ENCODE measurements around the gene GTF3C1. TPM values are rescaled to one million over a fixed set of nuclear protein-coding genes. Genes with fewer than 3 reads are reported as not detected.

Gene GTF3C1
- total RNA-seq, 4 donors from 2014 or later = 29.4 to 52.7 (median 44.4) TPM

- no peak for TF ChIP-seq CTCF (IDR thresholded peaks at IDR 0.05; ENCODE audit: low read depth)
Measured at GRCh38 chr16:27518226-27518625, 31.5 kb downstream of the GTF3C1 start.

DNA sequence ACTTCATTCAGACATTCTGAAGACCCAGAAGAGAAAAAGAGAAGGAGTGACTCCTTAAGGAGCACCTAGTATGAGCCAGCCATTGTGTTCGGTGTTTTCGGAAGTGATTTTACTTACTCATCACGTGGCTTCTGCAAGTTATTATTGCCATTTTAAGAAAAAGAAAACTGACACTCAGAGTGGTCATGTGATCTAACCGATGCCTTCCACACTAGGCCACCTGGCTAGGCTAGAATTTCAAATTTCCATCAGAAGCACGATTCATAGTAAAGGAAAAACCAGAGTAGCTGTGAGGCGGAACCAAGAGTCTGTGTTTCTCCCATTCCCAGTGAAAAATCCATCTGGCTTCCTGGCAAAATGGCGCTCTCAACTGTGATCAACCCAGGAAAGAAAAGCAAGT is 32.0 kb downstream of the GTF3C1 start:
- TF ChIP-seq CTCF (IDR thresholded peaks at IDR 0.05; ENCODE audit: low read depth) = no peak

- no peak for TF ChIP-seq CTCF (IDR thresholded peaks at IDR 0.05; ENCODE audit: low read depth)
Measured at GRCh38 chr16:27516365-27516764, 33.3 kb downstream of the GTF3C1 start.

DNA sequence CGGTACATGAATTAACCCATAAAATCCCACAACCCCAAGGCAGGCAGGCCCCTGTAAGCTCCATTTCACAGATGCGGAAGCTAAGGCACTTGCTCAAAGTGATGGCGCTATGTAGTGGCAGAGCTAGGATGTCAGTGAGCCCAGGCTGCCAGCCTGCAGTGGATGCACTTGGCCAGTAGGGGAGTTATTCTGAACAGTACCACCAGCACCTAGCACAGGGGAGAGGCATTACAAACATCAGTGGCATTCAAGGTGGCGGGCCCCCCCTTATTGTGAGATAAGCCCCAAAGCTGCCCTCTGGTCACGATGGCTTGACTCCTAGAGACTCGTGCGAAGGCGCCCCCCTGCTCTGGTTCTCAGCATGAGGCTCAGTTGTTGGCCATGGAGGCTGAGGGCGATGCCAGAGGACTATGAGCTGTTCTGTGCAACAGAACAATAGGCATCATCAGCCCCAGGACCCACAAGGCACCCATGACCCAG is 33.8 kb downstream of the GTF3C1 start:
- TF ChIP-seq CTCF (IDR thresholded peaks at IDR 0.05; ENCODE audit: low read depth) = no peak

- TF ChIP-seq CTCF (IDR thresholded peaks at IDR 0.05; ENCODE audit: low read depth) = no peak
Measured at GRCh38 chr16:27514806-27515205, 34.9 kb downstream of the GTF3C1 start.

DNA sequence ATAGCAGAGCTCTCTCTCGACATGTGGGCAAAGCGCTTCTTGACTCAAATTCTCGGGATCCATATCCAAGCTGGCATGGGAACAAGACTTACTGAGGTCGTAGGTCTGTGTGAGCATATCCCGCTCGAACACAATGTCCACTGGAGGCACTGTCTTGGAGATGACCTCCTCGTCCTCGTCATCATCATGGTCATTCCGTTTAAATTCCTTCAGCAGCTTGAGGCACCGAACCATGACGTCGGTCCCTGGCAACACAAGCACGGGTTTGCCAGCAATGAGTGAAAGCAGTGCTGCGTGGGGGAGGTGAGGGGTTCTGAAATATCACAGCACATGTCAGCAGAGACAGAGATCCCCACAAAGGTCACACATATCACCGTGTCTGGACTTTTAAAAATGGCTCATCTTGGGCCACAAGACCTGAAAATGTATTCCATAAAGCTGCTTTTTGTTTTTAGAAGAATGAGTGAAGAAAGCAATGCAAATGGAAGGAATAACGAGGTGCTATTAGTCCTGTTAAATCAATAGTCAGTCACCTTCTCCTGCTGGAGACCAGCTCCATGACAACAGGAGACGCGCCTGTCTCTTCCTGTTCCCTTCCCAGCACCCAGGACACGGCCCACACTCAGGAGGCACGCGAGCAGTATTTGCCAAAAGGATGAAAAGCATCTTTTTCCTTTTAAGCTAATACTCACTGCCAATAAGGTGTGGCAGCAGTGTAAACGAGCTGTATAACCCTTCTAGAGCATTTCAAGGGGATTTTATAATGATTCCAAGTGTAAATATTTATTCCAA is 37.9 kb downstream of the GTF3C1 start:
- no peak for TF ChIP-seq CTCF (IDR thresholded peaks at IDR 0.05; ENCODE audit: low read depth)

DNA sequence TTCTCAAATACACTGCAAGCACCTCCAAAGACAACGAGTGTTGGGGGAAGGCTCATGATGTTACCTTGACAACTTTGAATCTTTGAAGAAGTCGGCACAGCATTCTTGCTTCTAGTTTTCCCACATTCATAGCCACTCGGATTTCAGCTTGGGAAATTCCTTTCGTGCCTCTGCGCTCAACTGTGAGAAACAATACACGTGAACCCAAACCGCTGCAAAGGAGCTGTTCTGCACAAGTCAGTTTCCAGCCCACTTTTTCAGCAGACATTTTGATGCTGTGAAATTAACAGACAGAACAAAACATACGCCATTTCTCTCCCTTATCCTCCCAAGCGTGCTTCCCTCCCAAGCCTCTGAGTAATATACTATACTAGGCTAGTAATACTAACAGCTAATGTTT is 41.2 kb downstream of the GTF3C1 start:
- TF ChIP-seq CTCF (IDR thresholded peaks at IDR 0.05; ENCODE audit: low read depth) = no peak

All from subcutaneous adipose tissue (tissue), 4 donors.